Esophagus mucosa (tissue), 1 donor: Measurements from ENCODE around the gene OR56B4. TPM values are rescaled to one million over a fixed set of nuclear protein-coding genes. Genes with fewer than 3 reads are reported as not detected.
"Not testable (repeated sequence)": the region's sequence is repeated elsewhere in the genome, so short reads cannot be mapped to it uniquely, and the experiment has no call there.

Experiments
- ATAC-seq: fragments of 200-7000 bp; cut with Tn5 transposase; one replicate; pipeline ENCODE4 v1.9.1; 2020
- total RNA-seq: library from RNA; stranded (reverse); gene quantifications from one replicate; pipeline ENCODE4 v1.2.4, GENCODE V29; 2023
- donor health status: DM: yes; HTN: yes; CAD: no.

OR56B4 gene
- total RNA-seq, result not detected

GRCh38 chr11:6107384-6107783 is at the start of gene OR56B4:
Gene OR56B4, plus strand, starts transcription at chr11:6107684. Its CDS starts 95 bp downstream, at chr11:6107779.
- not testable (repeated sequence) for ATAC-seq

GRCh38 chr11:6061475-6061874 is 46.0 kb upstream of the OR56B4 start:
- ATAC-seq, result no peak

- ATAC-seq, result no peak
Measured at GRCh38 chr11:6062691-6063358, 44.7 kb upstream of the OR56B4 start.

- no peak for ATAC-seq
Measured at GRCh38 chr11:6067502-6067901, 40.0 kb upstream of the OR56B4 start.

GRCh38 chr11:6076443-6076842 is 31.0 kb upstream of the OR56B4 start:
- not testable (repeated sequence) for ATAC-seq

- no peak for ATAC-seq
Measured at GRCh38 chr11:6077723-6078122, 29.8 kb upstream of the OR56B4 start.

- no peak for ATAC-seq
Measured at GRCh38 chr11:6079463-6079862, 28.0 kb upstream of the OR56B4 start.

GRCh38 chr11:6083129-6083528 is 24.4 kb upstream of the OR56B4 start:
- no peak for ATAC-seq

- no peak for ATAC-seq
Measured at GRCh38 chr11:6084587-6084986, 22.9 kb upstream of the OR56B4 start.

GRCh38 chr11:6094186-6094585 is 13.3 kb upstream of the OR56B4 start:
- ATAC-seq, result no peak

GRCh38 chr11:6095798-6096197 is 11.7 kb upstream of the OR56B4 start:
- ATAC-seq, result no peak

GRCh38 chr11:6096417-6096816 is 11.1 kb upstream of the OR56B4 start:
- ATAC-seq, result no peak

GRCh38 chr11:6099577-6099976 is 7.9 kb upstream of the OR56B4 start:
- ATAC-seq, result no peak

- no peak for ATAC-seq
Measured at GRCh38 chr11:6110011-6110410, 2.5 kb downstream of the OR56B4 start.

GRCh38 chr11:6111673-6112072 is 4.2 kb downstream of the OR56B4 start:
- ATAC-seq, result no peak

- ATAC-seq, result no peak
Measured at GRCh38 chr11:6116638-6117037, 9.2 kb downstream of the OR56B4 start.

GRCh38 chr11:6124245-6124644 is 16.8 kb downstream of the OR56B4 start:
- no peak for ATAC-seq

GRCh38 chr11:6127881-6128280 is 20.4 kb downstream of the OR56B4 start:
- no peak for ATAC-seq

GRCh38 chr11:6129011-6129410 is 21.5 kb downstream of the OR56B4 start:
- no peak for ATAC-seq

GRCh38 chr11:6129635-6130034 is 22.2 kb downstream of the OR56B4 start:
- ATAC-seq, result no peak

GRCh38 chr11:6132431-6132830 is 24.9 kb downstream of the OR56B4 start:
- no peak for ATAC-seq

GRCh38 chr11:6135936-6136335 is 28.5 kb downstream of the OR56B4 start:
- ATAC-seq, result not testable (repeated sequence)

- no peak for ATAC-seq
Measured at GRCh38 chr11:6142936-6143335, 35.5 kb downstream of the OR56B4 start.

- ATAC-seq, result not testable (repeated sequence)
Measured at GRCh38 chr11:6143737-6144136, 36.3 kb downstream of the OR56B4 start.

GRCh38 chr11:6151117-6151516 is 43.6 kb downstream of the OR56B4 start:
- no peak for ATAC-seq
